ENCODE results near the gene STAB2.
"Not testable (repeated sequence)": the region's sequence is repeated elsewhere in the genome, so short reads cannot be mapped to it uniquely, and the experiment has no call there.

The STAB2 gene

GRCh38 chr12:103647267-103647666 lies 60.2 kb downstream of the STAB2 start:
- peak; percentile 74 for DNase-seq (ENCODE audit: low read depth)

GRCh38 chr12:103652808-103653207 lies 65.7 kb downstream of the STAB2 start:
- DNase-seq (ENCODE audit: low read depth) = no peak

GRCh38 chr12:103653568-103654173 lies 66.6 kb downstream of the STAB2 start:
- DNase-seq (ENCODE audit: low read depth) = not testable (repeated sequence)

GRCh38 chr12:103654816-103655215 lies 67.7 kb downstream of the STAB2 start:
- DNase-seq (ENCODE audit: low read depth) = no peak

GRCh38 chr12:103656291-103656690 lies 69.2 kb downstream of the STAB2 start:
- no peak for DNase-seq (ENCODE audit: low read depth)

- peak; percentile 44 for DNase-seq (ENCODE audit: low read depth)
These were observed 70.3 kb downstream of the STAB2 start for GRCh38 chr12:103657331-103657730.

GRCh38 chr12:103664626-103665025 lies 77.6 kb downstream of the STAB2 start:
- DNase-seq (ENCODE audit: low read depth) = no peak

- no peak for DNase-seq (ENCODE audit: low read depth)
These were observed 78.9 kb downstream of the STAB2 start for GRCh38 chr12:103665971-103666370.

GRCh38 chr12:103667125-103667524 lies 80.1 kb downstream of the STAB2 start:
- no peak for DNase-seq (ENCODE audit: low read depth)

GRCh38 chr12:103668520-103668919 lies 81.4 kb downstream of the STAB2 start:
- no peak for DNase-seq (ENCODE audit: low read depth)

GRCh38 chr12:103671367-103671766 lies 84.3 kb downstream of the STAB2 start:
- DNase-seq (ENCODE audit: low read depth) = no peak

- peak; percentile 3 for DNase-seq (ENCODE audit: low read depth)
These were observed 85.5 kb downstream of the STAB2 start for GRCh38 chr12:103672401-103673119.

- DNase-seq (ENCODE audit: low read depth) = no peak
These were observed 86.4 kb downstream of the STAB2 start for GRCh38 chr12:103673487-103673886.

- DNase-seq (ENCODE audit: low read depth) = no peak
These were observed 86.9 kb downstream of the STAB2 start for GRCh38 chr12:103673891-103674375.

- no peak for DNase-seq (ENCODE audit: low read depth)
These were observed 89.8 kb downstream of the STAB2 start for GRCh38 chr12:103676893-103677292.

- no peak for DNase-seq (ENCODE audit: low read depth)
These were observed 90.3 kb downstream of the STAB2 start for GRCh38 chr12:103677341-103677740.

- no peak for DNase-seq (ENCODE audit: low read depth)
These were observed 90.8 kb downstream of the STAB2 start for GRCh38 chr12:103677905-103678304.

- DNase-seq (ENCODE audit: low read depth) = no peak
These were observed 92.5 kb downstream of the STAB2 start for GRCh38 chr12:103679421-103680170.

GRCh38 chr12:103680591-103681141 lies 93.6 kb downstream of the STAB2 start:
- DNase-seq (ENCODE audit: low read depth) = no peak

GRCh38 chr12:103686026-103686425 lies 99.0 kb downstream of the STAB2 start:
- DNase-seq (ENCODE audit: low read depth) = no peak

- DNase-seq (ENCODE audit: low read depth) = no peak
These were observed 100.2 kb downstream of the STAB2 start for GRCh38 chr12:103687253-103687652.

- DNase-seq (ENCODE audit: low read depth) = no peak
These were observed 101.4 kb downstream of the STAB2 start for GRCh38 chr12:103688376-103689063.
